Astrocyte of the hippocampus (primary cell): ENCODE data around the gene ATP8B2.

Source experiments
- DNase-seq: peaks from one replicate; pipeline ENCODE4 v3.0.0; 2011; ENCODE audit warnings: low read depth, low spot score

The ATP8B2 gene

DNA sequence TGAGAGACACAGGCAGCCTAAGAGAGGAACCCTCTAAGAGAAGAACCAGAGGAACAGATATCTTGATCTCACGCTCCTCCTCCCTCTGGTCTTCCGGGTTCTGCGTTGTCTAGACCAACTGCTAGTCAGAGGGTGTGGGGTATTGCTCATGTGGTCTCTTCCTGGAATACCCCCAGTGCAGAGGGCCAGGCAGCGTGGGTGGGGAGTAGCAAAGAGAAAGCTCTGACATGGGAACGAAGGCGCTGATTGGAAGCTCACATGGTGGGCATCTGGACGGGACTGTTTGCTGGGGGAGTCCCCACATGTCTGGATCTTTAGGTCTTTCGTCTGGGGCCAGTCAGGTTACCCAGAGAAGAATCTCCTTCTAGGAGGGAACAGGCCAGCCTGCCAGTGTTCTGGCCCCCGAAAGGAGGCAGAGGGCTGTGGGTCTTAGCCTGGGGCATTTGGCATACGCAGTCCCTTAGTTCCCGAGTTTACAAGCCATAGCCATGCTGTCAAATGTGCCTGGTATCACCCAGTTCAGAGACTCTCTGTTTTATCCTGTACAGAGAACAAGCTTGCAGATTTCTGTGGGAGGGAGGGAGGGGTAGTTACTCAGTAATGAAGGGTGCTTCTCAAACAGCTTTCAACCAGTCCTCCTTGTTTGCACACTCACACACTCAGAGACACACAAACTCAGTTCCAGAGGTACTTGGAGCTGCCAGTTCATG is 61.5 kb downstream of the ATP8B2 start:
- no peak for DNase-seq

DNA sequence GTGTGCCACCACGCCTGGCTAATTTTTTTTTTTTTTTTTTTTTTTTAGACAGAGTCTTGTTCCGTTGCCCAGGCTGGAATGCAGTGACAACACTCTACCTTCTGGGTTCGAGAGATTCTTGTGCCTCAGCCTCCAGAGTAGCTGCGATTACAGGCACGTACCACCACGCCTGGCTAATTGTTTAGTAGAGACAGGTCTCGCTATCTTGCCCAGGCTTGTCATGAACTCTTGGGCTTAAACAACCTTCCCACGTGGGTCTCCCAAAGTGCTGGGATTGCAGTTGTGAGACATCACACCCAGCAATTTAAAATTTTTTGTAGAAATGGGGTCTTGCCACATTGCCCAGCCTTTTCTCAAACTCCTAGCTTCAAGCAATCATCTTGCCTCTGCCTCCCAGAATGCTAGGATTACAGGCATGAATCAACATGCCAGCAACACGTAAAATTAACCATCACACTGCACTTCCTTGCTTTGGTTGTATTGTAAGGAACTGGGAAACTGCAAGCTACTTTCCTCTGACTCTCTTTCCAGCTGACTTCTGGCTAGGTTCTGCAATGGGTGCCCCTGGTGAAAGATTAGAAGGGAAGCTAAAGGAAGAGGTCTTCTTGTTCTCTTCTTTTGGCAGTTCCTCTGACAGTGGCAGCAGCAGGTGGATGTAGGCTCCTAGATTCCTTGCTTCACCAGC is 65.9 kb downstream of the ATP8B2 start:
- DNase-seq = no peak

DNA sequence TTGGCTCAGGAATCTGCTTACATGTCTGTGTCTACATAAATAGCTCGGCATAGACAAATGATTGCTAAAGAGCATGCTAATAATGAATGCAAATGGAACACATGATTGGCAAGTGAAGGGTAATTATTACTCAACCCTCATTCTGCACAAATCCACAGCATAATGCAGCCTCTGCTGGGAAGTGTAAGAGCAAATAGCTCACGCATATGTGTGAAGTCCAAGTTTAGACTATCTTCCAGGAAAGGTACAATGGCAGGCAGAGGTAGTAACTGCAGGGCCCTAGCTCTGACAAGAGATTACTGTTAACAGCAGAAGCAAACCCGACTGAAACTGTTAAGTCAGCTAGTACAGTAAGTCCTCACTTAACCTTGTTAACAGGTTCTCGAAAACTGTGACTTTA is 72.8 kb downstream of the ATP8B2 start:
- DNase-seq = no peak

DNA sequence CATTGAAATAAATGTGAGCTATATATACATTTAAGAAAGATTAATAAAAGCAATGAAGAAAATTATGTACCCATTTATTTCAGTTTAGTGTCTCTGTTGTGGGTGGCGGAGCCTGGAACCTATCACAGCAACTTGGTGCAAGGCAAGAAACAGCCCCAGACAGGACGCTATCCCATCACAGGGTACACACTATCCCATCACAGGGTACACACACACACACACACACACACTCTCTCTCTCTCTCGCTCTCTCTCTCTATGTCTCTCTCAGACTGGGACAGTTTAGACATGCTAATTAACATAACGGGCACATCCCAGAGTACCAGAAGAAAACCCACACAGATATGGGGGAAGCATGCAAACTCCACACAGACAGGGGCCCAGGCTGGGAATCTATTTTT is 73.4 kb downstream of the ATP8B2 start:
- DNase-seq = no peak

DNA sequence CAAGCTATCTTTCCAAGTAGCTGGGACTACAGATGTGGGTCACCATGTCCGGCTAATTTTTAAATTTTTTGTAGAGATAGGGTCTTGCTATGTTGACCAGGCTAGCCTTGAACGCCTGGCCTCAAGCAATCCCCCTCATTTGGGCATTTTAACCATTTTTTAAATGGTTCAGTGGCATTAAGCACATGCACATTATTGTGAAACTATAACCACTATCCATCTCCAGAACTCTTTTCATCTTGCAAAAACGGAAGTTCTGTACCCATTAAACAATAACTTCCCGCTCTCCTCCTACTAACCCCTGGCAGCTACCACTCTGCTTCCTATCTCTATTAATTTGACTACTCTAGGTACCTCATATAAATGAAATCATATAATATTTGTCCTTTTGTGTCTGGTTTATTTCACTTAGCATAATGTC is 75.1 kb downstream of the ATP8B2 start:
- no peak for DNase-seq
